NT2/D1 (cell line): ENCODE measurements around the gene COG8.

Experiments
- DNase-seq: peaks from one replicate; pipeline ENCODE4 v3.0.0-alpha.2; 2011; ENCODE audit warnings: low read depth, low spot score
- H3K27me3 ChIP-seq: 2 replicates; pipeline ENCODE4 v1.6.0; 2011; ENCODE audit warnings: mild to moderate bottlenecking; ENCODE audit not compliant: insufficient read length, insufficient read depth
- H3K36me3 ChIP-seq: 2 replicates; pipeline ENCODE4 v1.6.1; 2011; ENCODE audit warnings: mild to moderate bottlenecking, low read length, mixed read lengths; ENCODE audit not compliant: insufficient read depth, insufficient read length
- H3K4me1 ChIP-seq: 2 replicates; pipeline ENCODE4 v1.5.1; 2011; ENCODE audit not compliant: insufficient read depth, insufficient read length
- H3K4me3 ChIP-seq: 2 replicates; pipeline ENCODE4 v1.5.1; 2011; ENCODE audit warnings: low read depth; ENCODE audit not compliant: insufficient read length
- H3K9ac ChIP-seq: 2 replicates; pipeline ENCODE4 v1.6.0; 2011; ENCODE audit warnings: low read depth; ENCODE audit not compliant: insufficient read length
- H3K9me3 ChIP-seq: 2 replicates; pipeline ENCODE4 v1.5.1; 2011; ENCODE audit warnings: mild to moderate bottlenecking, low read length; ENCODE audit not compliant: insufficient read depth
- SUZ12 ChIP-seq: IDR thresholded peaks from 2 replicates; pipeline ENCODE4 v1.6.1; 2011; ENCODE audit not compliant: insufficient read length, insufficient read depth; ENCODE audit errors: extremely low read depth
- YY1 ChIP-seq: IDR thresholded peaks from 2 replicates; pipeline ENCODE4 v1.6.1; 2011; ENCODE audit not compliant: insufficient read length, insufficient read depth
- ZNF274 ChIP-seq: IDR thresholded peaks from 2 replicates; pipeline ENCODE4 v1.6.1; 2011; ENCODE audit warnings: mild to moderate bottlenecking, low read depth, low read length

COG8 gene

DNA sequence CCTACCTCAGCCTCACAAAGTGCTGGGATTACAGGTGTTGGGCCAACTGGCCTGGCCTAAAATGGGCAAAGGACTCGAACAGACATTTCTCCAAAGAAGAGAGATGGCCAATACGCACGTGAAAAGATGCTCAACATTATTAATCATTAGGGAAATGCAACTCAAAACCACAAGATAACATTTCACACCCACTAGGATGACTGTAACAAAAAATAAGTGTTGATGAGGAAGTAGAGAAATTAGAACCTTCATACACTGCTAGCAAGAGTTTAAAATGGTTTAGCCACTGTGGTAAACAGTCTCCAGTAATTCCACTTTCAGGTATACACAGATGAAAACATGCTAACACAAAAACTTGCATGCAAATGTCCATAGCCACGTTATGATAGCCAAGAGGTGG lies 6.6 kb upstream of the COG8 start:
- Histone ChIP-seq H3K4me3 (no peak overlapping the region), H3K27me3 (no peaks in the 10 kb centered on the region), H3K4me1 (no peaks in the 10 kb centered on the region), H3K9ac (no peak overlapping the region), H3K36me3 (peaks cover 51% of the 10 kb centered on the region), H3K9me3 (no peaks in the 10 kb centered on the region)
- TF ChIP-seq SUZ12, result no peak
- TF ChIP-seq YY1, result no peak
- TF ChIP-seq ZNF274, result no peak
- no peak for DNase-seq

DNA sequence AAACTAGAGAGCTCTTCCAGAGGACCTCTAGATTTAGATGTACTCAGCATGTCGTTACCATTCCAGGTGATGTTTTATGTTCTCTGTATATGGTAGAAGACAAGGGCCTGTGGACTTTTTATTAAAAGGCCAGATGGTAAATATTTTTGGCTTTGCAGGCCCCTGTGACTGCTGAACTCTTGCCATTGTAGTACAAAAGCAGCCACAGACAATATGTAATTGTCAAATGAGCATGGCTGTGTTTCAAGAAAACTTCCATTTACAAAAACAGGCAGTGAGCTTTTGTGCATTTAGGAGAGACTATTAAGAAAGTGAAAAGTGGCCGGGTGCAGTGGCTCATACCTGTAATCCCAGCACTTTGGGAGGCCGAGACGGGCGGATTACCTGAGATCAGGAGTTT lies 4.8 kb upstream of the COG8 start:
- Histone ChIP-seq H3K9ac (no peak overlapping the region), H3K4me3 (no peak overlapping the region), H3K9me3 (no peaks in the 10 kb centered on the region), H3K4me1 (no peaks in the 10 kb centered on the region), H3K27me3 (no peaks in the 10 kb centered on the region), H3K36me3 (peaks cover 53% of the 10 kb centered on the region)
- TF ChIP-seq SUZ12, result no peak
- no peak for TF ChIP-seq YY1
- no peak for TF ChIP-seq ZNF274
- DNase-seq, result no peak

- Histone ChIP-seq H3K36me3 (peaks cover 70% of the 10 kb centered on the region), H3K4me1 (no peaks in the 10 kb centered on the region), H3K9me3 (no peaks in the 10 kb centered on the region), H3K27me3 (no peaks in the 10 kb centered on the region), H3K4me3 (peak overlapping the region; percentile 99), H3K9ac (peak overlapping the region; percentile 99)
- no peak for DNase-seq
- TF ChIP-seq YY1, result no peak
Observed at GRCh38 chr16:69340095-69340644, 806 bp upstream of the COG8 start.

GRCh38 chr16:69338557-69339288 lies 641 bp downstream of the COG8 start:
- Histone ChIP-seq H3K4me3 (peak overlapping the region; percentile 99), H3K36me3 (peaks cover 77% of the 10 kb centered on the region), H3K9ac (peak overlapping the region; percentile 99), H3K4me1 (no peaks in the 10 kb centered on the region), H3K9me3 (no peaks in the 10 kb centered on the region), H3K27me3 (no peaks in the 10 kb centered on the region)
- no peak for DNase-seq
- TF ChIP-seq YY1 (no peak), SUZ12 (no peak), ZNF274 (no peak)

GRCh38 chr16:69334696-69335095 lies 4.7 kb downstream of the COG8 start:
- no peaks in the 10 kb centered on the region for H3K27me3 ChIP-seq
- no peak for DNase-seq
- H3K4me1 ChIP-seq, result no peaks in the 10 kb centered on the region
- no peaks in the 10 kb centered on the region for H3K9me3 ChIP-seq
- H3K9ac ChIP-seq, result no peak overlapping the region
- H3K36me3 ChIP-seq, result peaks cover 61% of the 10 kb centered on the region
- no peak overlapping the region for H3K4me3 ChIP-seq
- TF ChIP-seq SUZ12 (no peak), ZNF274 (no peak), YY1 (no peak)

GRCh38 chr16:69330286-69331109 lies 8.9 kb downstream of the COG8 start, which contains the start of gene PDF:
Gene PDF, minus strand, starts transcription at chr16:69330588. Its CDS starts 18 bp downstream, at chr16:69330570.
- peak; percentile 92 for DNase-seq
- peak within 1 kb of the TSS; percentile 87 for H3K4me3 ChIP-seq
- TF ChIP-seq SUZ12 (no peak), YY1 (peak; percentile 71), ZNF274 (no peak)
- H3K9ac ChIP-seq, result peak within 1 kb of the TSS; percentile 93
- H3K36me3 ChIP-seq, result peaks cover 77% of the 10 kb centered on the region
- H3K9me3 ChIP-seq, result no peaks in the 10 kb centered on the region
- H3K4me1 ChIP-seq, result peaks cover 5% of the 10 kb centered on the region
- no peaks in the 10 kb centered on the region for H3K27me3 ChIP-seq
